Measurements from ENCODE around the gene HSD11B2.

HSD11B2 gene

DNA sequence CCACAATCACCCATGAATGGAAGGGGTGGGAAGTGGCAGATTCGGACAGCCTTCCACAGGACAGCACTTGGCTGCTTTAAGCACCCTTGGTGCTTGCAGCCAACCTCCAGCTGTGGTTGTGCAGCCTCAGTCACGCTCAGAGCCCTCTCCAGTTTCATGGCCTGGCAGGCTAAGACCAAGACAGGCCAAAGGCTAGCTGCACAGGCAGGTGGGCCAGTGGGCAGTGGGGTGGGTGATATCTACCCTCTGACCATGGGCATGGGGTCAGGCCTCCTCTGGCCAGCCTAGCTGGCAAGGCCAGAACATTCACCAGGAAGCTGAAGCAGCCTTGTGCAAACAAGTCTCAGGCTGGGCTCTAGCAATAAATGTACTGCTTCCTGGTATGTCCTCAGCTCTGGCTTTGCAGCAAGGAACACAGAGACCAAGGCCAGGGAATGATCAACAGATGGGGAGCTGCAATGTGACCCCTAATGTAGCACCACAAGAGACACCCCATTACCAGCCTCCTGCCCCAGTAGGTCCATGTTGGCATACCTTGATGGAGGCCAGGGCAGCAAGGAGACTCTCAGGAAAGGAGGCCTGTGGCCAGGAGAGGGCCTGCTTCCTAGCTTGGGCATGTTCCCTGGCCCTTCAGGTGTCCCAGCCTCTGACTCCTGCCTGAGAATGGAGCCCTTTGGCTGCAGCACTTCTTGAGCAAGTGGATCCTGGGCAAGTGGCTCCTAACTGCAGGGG, 20.9 kb downstream of the HSD11B2 start:
- Histone ChIP-seq H3K27ac (ENCODE audit: low read length) (no peak overlapping the region), H3K36me3 (ENCODE audit: control insufficient read depth, insufficient read depth, low read length) (0 out of 2 replicates have a peak, but pooled peaks cover 2% of the 10 kb centered on the region), H3K9me3 (ENCODE audit: control insufficient read depth, insufficient read depth, low read length) (no peaks in the 10 kb centered on the region), H3K4me3 (ENCODE audit: low read length) (no peak overlapping the region), H3K27me3 (ENCODE audit: control insufficient read depth, insufficient read depth, low read length) (no peaks in the 10 kb centered on the region), H3K4me1 (ENCODE audit: control insufficient read depth, insufficient read depth, low read length) (no peaks in the 10 kb centered on the region)
- no CpG with 5 or more reads among the region's 2 CpGs for WGBS (ENCODE audit: insufficient coverage, insufficient read length)
- no peak for DNase-seq (ENCODE audit: low read depth, low spot score)

DNA sequence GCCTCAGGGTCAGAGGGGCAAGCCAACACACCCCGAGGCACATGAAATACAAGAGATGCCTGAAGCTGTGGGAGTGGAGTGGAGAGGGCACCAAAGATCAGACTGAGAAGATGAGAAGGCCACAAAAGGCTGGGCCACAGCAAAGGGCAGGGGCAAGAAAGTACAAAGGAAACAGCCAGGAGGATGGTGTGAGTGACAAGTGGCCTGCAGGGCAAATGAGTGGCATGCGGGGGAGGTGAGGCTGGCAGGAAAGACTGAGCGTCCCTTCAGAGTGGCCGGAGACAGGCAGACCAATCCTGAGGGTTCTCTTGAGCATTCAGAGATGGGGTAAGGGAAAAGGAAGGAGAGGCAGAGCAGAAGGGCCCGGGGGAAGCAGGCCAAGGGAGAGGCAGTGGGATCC, 23.2 kb downstream of the HSD11B2 start:
- H3K27me3 ChIP-seq (ENCODE audit: control insufficient read depth, insufficient read depth, low read length): no peaks in the 10 kb centered on the region
- no peak for DNase-seq (ENCODE audit: low read depth, low spot score)
- H3K36me3 ChIP-seq (ENCODE audit: control insufficient read depth, insufficient read depth, low read length): 0 out of 2 replicates have a peak, but pooled peaks cover 2% of the 10 kb centered on the region
- no peaks in the 10 kb centered on the region for H3K9me3 ChIP-seq (ENCODE audit: control insufficient read depth, insufficient read depth, low read length)
- no peak overlapping the region for H3K4me3 ChIP-seq (ENCODE audit: low read length)
- WGBS (ENCODE audit: insufficient coverage, insufficient read length): no CpG with 5 or more reads among the region's 5 CpGs
- no peak overlapping the region for H3K27ac ChIP-seq (ENCODE audit: low read length)
- H3K4me1 ChIP-seq (ENCODE audit: control insufficient read depth, insufficient read depth, low read length): no peaks in the 10 kb centered on the region

DNA sequence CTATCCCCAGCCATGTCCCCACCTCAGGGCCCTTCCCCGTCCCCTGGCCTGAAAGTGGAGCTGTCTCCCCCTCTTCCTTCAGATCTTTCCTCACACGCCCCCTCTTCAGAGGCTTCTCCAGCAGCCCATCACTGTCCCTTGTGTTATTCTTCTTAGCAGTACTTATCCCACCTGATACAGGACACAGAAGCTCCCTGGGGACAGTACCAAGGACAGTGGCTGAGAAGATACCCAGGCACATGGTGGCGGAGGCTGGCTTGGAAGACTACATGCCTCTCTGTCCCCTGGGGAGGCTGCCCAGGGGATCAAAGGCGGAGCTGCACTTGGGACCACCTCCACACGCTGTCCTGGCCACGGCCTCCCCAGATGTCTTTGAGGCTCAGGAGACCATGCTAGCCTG, 23.9 kb downstream of the HSD11B2 start:
- no peak for DNase-seq (ENCODE audit: low read depth, low spot score)
- H3K9me3 ChIP-seq (ENCODE audit: control insufficient read depth, insufficient read depth, low read length): no peaks in the 10 kb centered on the region
- H3K4me3 ChIP-seq (ENCODE audit: low read length): no peak overlapping the region
- H3K4me1 ChIP-seq (ENCODE audit: control insufficient read depth, insufficient read depth, low read length): no peaks in the 10 kb centered on the region
- H3K27ac ChIP-seq (ENCODE audit: low read length): no peak overlapping the region
- no CpG with 5 or more reads among the region's 6 CpGs for WGBS (ENCODE audit: insufficient coverage, insufficient read length)
- H3K36me3 ChIP-seq (ENCODE audit: control insufficient read depth, insufficient read depth, low read length): 0 out of 2 replicates have a peak, but pooled peaks cover 2% of the 10 kb centered on the region
- H3K27me3 ChIP-seq (ENCODE audit: control insufficient read depth, insufficient read depth, low read length): no peaks in the 10 kb centered on the region

GRCh38 chr16:67456391-67457081, 25.6 kb downstream of the HSD11B2 start:
- Histone ChIP-seq H3K9me3 (ENCODE audit: control insufficient read depth, insufficient read depth, low read length) (no peaks in the 10 kb centered on the region), H3K27me3 (ENCODE audit: control insufficient read depth, insufficient read depth, low read length) (no peaks in the 10 kb centered on the region), H3K36me3 (ENCODE audit: control insufficient read depth, insufficient read depth, low read length) (no peaks in the 10 kb centered on the region), H3K27ac (ENCODE audit: low read length) (no peak overlapping the region), H3K4me3 (ENCODE audit: low read length) (no peak overlapping the region), H3K4me1 (ENCODE audit: control insufficient read depth, insufficient read depth, low read length) (no peaks in the 10 kb centered on the region)
- no CpG with 5 or more reads among the region's 6 CpGs for WGBS (ENCODE audit: insufficient coverage, insufficient read length)
- no peak for DNase-seq (ENCODE audit: low read depth, low spot score)

GRCh38 chr16:67457611-67458010, 26.7 kb downstream of the HSD11B2 start:
- no peaks in the 10 kb centered on the region for H3K4me1 ChIP-seq (ENCODE audit: control insufficient read depth, insufficient read depth, low read length)
- no peak overlapping the region for H3K4me3 ChIP-seq (ENCODE audit: low read length)
- whole genome bisulfite sequencing (ENCODE audit: insufficient coverage, insufficient read length): no CpG with 5 or more reads among the region's 7 CpGs
- H3K9me3 ChIP-seq (ENCODE audit: control insufficient read depth, insufficient read depth, low read length): no peaks in the 10 kb centered on the region
- H3K27me3 ChIP-seq (ENCODE audit: control insufficient read depth, insufficient read depth, low read length): no peaks in the 10 kb centered on the region
- no peak overlapping the region for H3K27ac ChIP-seq (ENCODE audit: low read length)
- DNase-seq (ENCODE audit: low read depth, low spot score): no peak
- no peaks in the 10 kb centered on the region for H3K36me3 ChIP-seq (ENCODE audit: control insufficient read depth, insufficient read depth, low read length)

DNA sequence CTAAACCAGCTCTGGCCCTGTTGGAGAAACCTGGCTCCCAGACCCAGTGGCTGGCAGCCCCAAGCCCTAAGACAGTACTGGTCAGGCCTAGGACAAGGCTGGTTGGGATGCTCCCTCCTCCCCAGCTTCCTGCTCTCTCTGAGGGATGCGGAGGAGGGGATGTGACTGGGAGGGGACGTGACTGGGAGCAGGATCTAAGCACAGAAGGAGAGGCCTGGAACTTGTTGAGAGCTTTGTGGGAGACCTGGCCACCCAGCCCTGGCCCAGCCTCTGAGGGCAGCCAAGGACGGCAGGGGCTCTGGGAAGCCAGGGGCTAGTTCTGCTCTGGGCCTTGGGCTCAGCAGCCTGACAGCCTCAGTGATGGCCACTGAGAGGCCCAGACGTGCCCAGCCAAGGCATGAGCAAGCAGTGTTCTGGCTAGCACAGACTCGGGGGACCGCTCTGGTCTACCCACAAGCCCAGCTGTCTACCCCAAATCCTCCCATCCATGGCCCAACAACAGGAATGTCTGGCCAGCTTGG, 27.3 kb downstream of the HSD11B2 start:
- H3K27ac ChIP-seq (ENCODE audit: low read length): no peak overlapping the region
- no peak for DNase-seq (ENCODE audit: low read depth, low spot score)
- no peaks in the 10 kb centered on the region for H3K4me1 ChIP-seq (ENCODE audit: control insufficient read depth, insufficient read depth, low read length)
- H3K36me3 ChIP-seq (ENCODE audit: control insufficient read depth, insufficient read depth, low read length): no peaks in the 10 kb centered on the region
- WGBS (ENCODE audit: insufficient coverage, insufficient read length): no CpG with 5 or more reads among the region's 6 CpGs
- no peaks in the 10 kb centered on the region for H3K27me3 ChIP-seq (ENCODE audit: control insufficient read depth, insufficient read depth, low read length)
- H3K4me3 ChIP-seq (ENCODE audit: low read length): no peak overlapping the region
- no peaks in the 10 kb centered on the region for H3K9me3 ChIP-seq (ENCODE audit: control insufficient read depth, insufficient read depth, low read length)

DNA sequence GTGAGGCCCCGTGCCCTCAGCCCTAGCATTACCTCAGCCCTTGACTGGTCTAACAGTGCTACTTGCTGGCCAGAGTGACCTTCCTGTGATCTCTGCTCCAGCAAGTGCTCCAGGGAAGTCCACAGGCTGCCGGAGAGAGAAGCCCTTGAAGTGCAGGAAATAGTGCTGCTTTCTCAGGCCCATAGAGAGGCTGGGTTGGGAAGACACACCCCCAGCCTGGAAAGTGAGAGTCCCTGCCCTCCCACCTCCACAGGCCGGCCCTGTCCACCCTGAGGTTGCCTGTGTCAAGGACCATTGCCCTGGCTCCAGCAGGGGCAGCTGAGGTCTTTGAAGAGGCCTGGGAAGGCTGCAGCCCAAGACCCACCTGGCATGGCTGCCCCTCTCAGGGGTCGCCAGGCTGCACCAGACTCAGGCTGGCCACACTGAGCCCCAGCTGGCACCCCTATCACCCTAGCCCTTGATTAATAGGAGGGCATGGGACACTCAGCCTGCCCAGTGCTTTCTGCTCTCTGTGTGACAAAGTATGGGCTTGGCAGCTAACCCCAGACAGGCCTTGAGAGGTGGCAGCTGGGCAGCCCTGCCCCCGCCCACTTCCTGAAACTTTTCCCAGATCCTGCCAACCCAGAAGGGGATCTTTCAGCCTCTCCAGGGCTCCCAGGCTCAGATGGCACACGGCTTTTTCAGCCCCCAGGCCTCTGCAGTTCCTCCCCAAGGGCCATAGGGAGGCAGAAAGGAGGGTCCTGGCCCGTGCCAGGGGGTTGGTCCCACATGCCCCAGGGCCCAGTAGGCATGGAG, 28.3 kb downstream of the HSD11B2 start:
- Histone ChIP-seq H3K4me1 (ENCODE audit: control insufficient read depth, insufficient read depth, low read length) (no peaks in the 10 kb centered on the region), H3K36me3 (ENCODE audit: control insufficient read depth, insufficient read depth, low read length) (no peaks in the 10 kb centered on the region), H3K27me3 (ENCODE audit: control insufficient read depth, insufficient read depth, low read length) (no peaks in the 10 kb centered on the region), H3K9me3 (ENCODE audit: control insufficient read depth, insufficient read depth, low read length) (no peaks in the 10 kb centered on the region), H3K27ac (ENCODE audit: low read length) (no peak overlapping the region), H3K4me3 (ENCODE audit: low read length) (no peak overlapping the region; the same call in 1 of the 2 replicates)
- DNase-seq (ENCODE audit: low read depth, low spot score): no peak
- WGBS (ENCODE audit: insufficient coverage, insufficient read length): no CpG with 5 or more reads among the region's 7 CpGs

GRCh38 chr16:67459861-67460150, 28.9 kb downstream of the HSD11B2 start:
- Histone ChIP-seq H3K9me3 (ENCODE audit: control insufficient read depth, insufficient read depth, low read length) (no peaks in the 10 kb centered on the region), H3K4me1 (ENCODE audit: control insufficient read depth, insufficient read depth, low read length) (no peaks in the 10 kb centered on the region), H3K4me3 (ENCODE audit: low read length) (no peak overlapping the region; the same call in 1 of the 2 replicates), H3K27me3 (ENCODE audit: control insufficient read depth, insufficient read depth, low read length) (no peaks in the 10 kb centered on the region), H3K36me3 (ENCODE audit: control insufficient read depth, insufficient read depth, low read length) (no peaks in the 10 kb centered on the region), H3K27ac (ENCODE audit: low read length) (no peak overlapping the region)
- WGBS (ENCODE audit: insufficient coverage, insufficient read length): no CpG with 5 or more reads among the region's 3 CpGs
- DNase-seq (ENCODE audit: low read depth, low spot score): no peak

- WGBS (ENCODE audit: insufficient coverage, insufficient read length): no CpG with 5 or more reads among the region's 5 CpGs
- H3K36me3 ChIP-seq (ENCODE audit: control insufficient read depth, insufficient read depth, low read length): no peaks in the 10 kb centered on the region
- no peak overlapping the region for H3K27ac ChIP-seq (ENCODE audit: low read length)
- no peaks in the 10 kb centered on the region for H3K4me1 ChIP-seq (ENCODE audit: control insufficient read depth, insufficient read depth, low read length)
- H3K4me3 ChIP-seq (ENCODE audit: low read length): no peak overlapping the region
- no peaks in the 10 kb centered on the region for H3K9me3 ChIP-seq (ENCODE audit: control insufficient read depth, insufficient read depth, low read length)
- H3K27me3 ChIP-seq (ENCODE audit: control insufficient read depth, insufficient read depth, low read length): no peaks in the 10 kb centered on the region
- no peak for DNase-seq (ENCODE audit: low read depth, low spot score)
Observed at GRCh38 chr16:67460168-67460567, 29.2 kb downstream of the HSD11B2 start.

GRCh38 chr16:67460961-67461360, 30.0 kb downstream of the HSD11B2 start:
- H3K27ac ChIP-seq (ENCODE audit: low read length): no peak overlapping the region
- no peaks in the 10 kb centered on the region for H3K36me3 ChIP-seq (ENCODE audit: control insufficient read depth, insufficient read depth, low read length)
- no peaks in the 10 kb centered on the region for H3K27me3 ChIP-seq (ENCODE audit: control insufficient read depth, insufficient read depth, low read length)
- H3K9me3 ChIP-seq (ENCODE audit: control insufficient read depth, insufficient read depth, low read length): no peaks in the 10 kb centered on the region
- H3K4me3 ChIP-seq (ENCODE audit: low read length): no peak overlapping the region
- WGBS (ENCODE audit: insufficient coverage, insufficient read length): no CpG with 5 or more reads among the region's 2 CpGs
- DNase-seq (ENCODE audit: low read depth, low spot score): no peak
- peaks cover 2% of the 10 kb centered on the region; the same call in 1 of the 2 replicates for H3K4me1 ChIP-seq (ENCODE audit: control insufficient read depth, insufficient read depth, low read length)
